PC-9 (cell line): ENCODE data around the gene GTF2IRD1. TPM values are rescaled to one million over a fixed set of nuclear protein-coding genes. Genes with fewer than 3 reads are reported as not detected.

Experiments used
- BruUV-seq: library from RNA; stranded (reverse); fragments of 400-500 nt; replicated peaks from 2 replicates; lab custom pipeline; 2021; lab: Mats Ljungman, UMichigan
- CTCF ChIA-PET: fragments of 300-600 bp; sonication (Branson Sonifier 250); formaldehyde crosslinking; loops from one replicate; lab custom pipeline; 2022; ENCODE audit warnings: antibody characterized with exemption; lab: Charles Lee
- POLR2A ChIA-PET: fragments of 300-600 bp; sonication (Branson Sonifier 250); formaldehyde crosslinking; loops from one replicate; lab custom pipeline; 2022; ENCODE audit warnings: antibody characterized with exemption; ENCODE audit not compliant: unreplicated experiment; lab: Charles Lee
- DNase-seq, 2 experiments: peaks; one replicate each; pipeline versions ENCODE4 v3.0.0 to v3.0.0-alpha.2; 2015 to 2022; ENCODE audit warnings: mixed read lengths in 1 of 2
- H2AFZ ChIP-seq: fragments of 200-600 bp; sonication (generic); 2 replicates; pipeline ENCODE4 v1.8.1; 2017; ENCODE audit warnings: antibody characterized with exemption
- H3F3A ChIP-seq: fragments of 200-600 bp; sonication (generic); 2 replicates; pipeline ENCODE4 v1.8.1; 2017; ENCODE audit warnings: antibody characterized with exemption, mild to moderate bottlenecking, low read depth; ENCODE audit not compliant: insufficient read depth
- H3K27ac ChIP-seq: fragments of 200-600 bp; sonication (generic); 2 replicates; pipeline ENCODE4 v1.6.1; 2016; ENCODE audit warnings: mixed run types
- H3K27me3 ChIP-seq: fragments of 200-600 bp; sonication (generic); 2 replicates; pipeline ENCODE4 v1.6.1; 2016; ENCODE audit warnings: low read depth, mixed run types; ENCODE audit not compliant: insufficient read depth
- H3K36me3 ChIP-seq: fragments of 200-600 bp; sonication (generic); 2 replicates; pipeline ENCODE4 v1.6.1; 2016; ENCODE audit warnings: low read depth, mixed run types
- H3K4me1 ChIP-seq: fragments of 200-600 bp; sonication (generic); replicated peaks from 2 replicates; pipeline ENCODE4 v1.6.1; 2016; ENCODE audit warnings: mixed run types; ENCODE audit not compliant: insufficient read depth
- H3K4me2 ChIP-seq: fragments of 200-600 bp; sonication (generic); 2 replicates; pipeline ENCODE4 v1.6.1; 2017; ENCODE audit warnings: mixed run types
- H3K4me3 ChIP-seq: fragments of 200-600 bp; sonication (generic); 2 replicates; pipeline ENCODE4 v1.6.1; 2016; ENCODE audit warnings: mixed run types
- H3K79me2 ChIP-seq: fragments of 200-600 bp; sonication (generic); 2 replicates; pipeline ENCODE4 v1.6.1; 2017; ENCODE audit warnings: low read depth, mixed run types
- H3K9me2 ChIP-seq: fragments of 200-600 bp; sonication (generic); 2 replicates; pipeline ENCODE4 v1.8.1; 2017; ENCODE audit warnings: mild to moderate bottlenecking; ENCODE audit not compliant: insufficient read depth
- H3K9me3 ChIP-seq: fragments of 200-600 bp; sonication (generic); 2 replicates; pipeline ENCODE4 v1.8.1; 2016; ENCODE audit warnings: low read depth; ENCODE audit not compliant: insufficient read depth
- H4K20me1 ChIP-seq: fragments of 200-600 bp; sonication (generic); 2 replicates; pipeline ENCODE4 v1.8.1; 2017; ENCODE audit not compliant: insufficient read depth
- CTCF ChIP-seq: fragments of 200-600 bp; sonication (generic); conservative IDR thresholded peaks from 2 replicates; pipeline ENCODE4 v1.6.1; 2017; ENCODE audit warnings: mixed run types, antibody characterized with exemption, mild to moderate bottlenecking, moderate library complexity
- EZH2 ChIP-seq: fragments of 200-600 bp; sonication (generic); IDR thresholded peaks from 2 replicates; pipeline ENCODE4 v1.8.0; 2017; ENCODE audit warnings: antibody characterized with exemption, low read depth
- intact Hi-C: fragments of 100-400 bp; cut with micrococcal nuclease; formaldehyde crosslinking; loops from one replicate; pipeline ENCODE4 v1.10.0; 2022; ENCODE audit not compliant: unreplicated experiment
- total RNA-seq: library from RNA; stranded (reverse); gene quantifications from 2 replicates; pipeline ENCODE4 v1.2.3, GENCODE V29; 2021

GTF2IRD1 gene
- total RNA-seq, 1 experiment from 2014 or later: 46.7 TPM

GRCh38 chr7:74481458-74482196, 27.9 kb downstream of the GTF2IRD1 start:
- H2AFZ ChIP-seq: no peak overlapping the region
- H3F3A ChIP-seq: peaks cover 54% of the 10 kb centered on the region; the same call in 1 of the 2 replicates
- ChIA-PET CTCF (no interaction called here), POLR2A (no interaction called here)
- H3K4me3 ChIP-seq: no peak overlapping the region
- H3K79me2 ChIP-seq: peaks cover 38% of the 10 kb centered on the region
- H3K9me2 ChIP-seq: no peaks in the 10 kb centered on the region
- no peaks in the 10 kb centered on the region for H3K36me3 ChIP-seq
- H4K20me1 ChIP-seq: no peaks in the 10 kb centered on the region
- peaks cover 80% of the 10 kb centered on the region for H3K4me1 ChIP-seq
- no TSS peak for BruUV-seq
- H3K27ac ChIP-seq: peak overlapping the region; percentile 81; the same call in 1 of the 2 replicates
- DNase-seq: no peak
- no peaks in the 10 kb centered on the region for H3K27me3 ChIP-seq
- intact Hi-C loops: loop anchor here (2.0 kb wide), 1 partner anchor 29 kb away; the partner anchor contains the start of gene GTF2IRD1
- no peaks in the 10 kb centered on the region for H3K9me3 ChIP-seq
- TF ChIP-seq EZH2 (no peak), CTCF (no peak)
- peak overlapping the region; percentile 19; the same call in 1 of the 2 replicates for H3K4me2 ChIP-seq

- H3K9me2 ChIP-seq: no peaks in the 10 kb centered on the region
- intact Hi-C loops: loop anchor here (2.0 kb wide), 1 partner anchor 29 kb away; the partner anchor contains the start of gene GTF2IRD1
- H3K4me1 ChIP-seq: peaks cover 75% of the 10 kb centered on the region
- H3K79me2 ChIP-seq: peaks cover 42% of the 10 kb centered on the region
- POLR2A ChIA-PET: no interaction called here
- peaks cover 49% of the 10 kb centered on the region; the same call in 1 of the 2 replicates for H3F3A ChIP-seq
- H4K20me1 ChIP-seq: no peaks in the 10 kb centered on the region
- H3K9me3 ChIP-seq: no peaks in the 10 kb centered on the region
- BruUV-seq: TSS peak; percentile 65
- no peak for TF ChIP-seq CTCF
- TF ChIP-seq EZH2: no peak
- H3K36me3 ChIP-seq: no peaks in the 10 kb centered on the region
- H2AFZ ChIP-seq: no peak overlapping the region
- H3K27me3 ChIP-seq: no peaks in the 10 kb centered on the region
- H3K4me3 ChIP-seq: no peak overlapping the region
- CTCF ChIA-PET: no interaction called here
- H3K4me2 ChIP-seq: peak overlapping the region; percentile 75; the same call in 1 of the 2 replicates
- no peak for DNase-seq
- H3K27ac ChIP-seq: peak overlapping the region; percentile 81
These were observed 28.4 kb downstream of the GTF2IRD1 start for GRCh38 chr7:74482197-74482467.

GRCh38 chr7:74482629-74483401, 29.1 kb downstream of the GTF2IRD1 start:
- no peak overlapping the region for H3K4me3 ChIP-seq
- POLR2A ChIA-PET: interaction anchor here (0.7 kb wide), 1 partner anchor 228 kb away, joined by 4 read pairs; no protein-coding TSS in a partner anchor
- peaks cover 42% of the 10 kb centered on the region for H3K79me2 ChIP-seq
- no peaks in the 10 kb centered on the region for H3K9me3 ChIP-seq
- no peaks in the 10 kb centered on the region for H3K27me3 ChIP-seq
- peak overlapping the region; percentile 75 for H3K4me2 ChIP-seq
- no peak for TF ChIP-seq CTCF
- TF ChIP-seq EZH2: no peak
- no peaks in the 10 kb centered on the region for H3K9me2 ChIP-seq
- BruUV-seq: TSS peak; percentile 11
- CTCF ChIA-PET: interaction anchor here (0.6 to 0.9 kb wide), 3 partner anchors 77 to 84 kb away, joined by 3 read pairs; no protein-coding TSS in a partner anchor
- H2AFZ ChIP-seq: no peak overlapping the region
- intact Hi-C loops: loop anchor here (2.0 kb wide), 1 partner anchor 30 kb away; the partner anchor contains the start of gene GTF2IRD1
- peaks cover 68% of the 10 kb centered on the region for H3K4me1 ChIP-seq
- H3F3A ChIP-seq: peaks cover 42% of the 10 kb centered on the region; the same call in 1 of the 2 replicates
- peak; percentile 69 to 70 for DNase-seq
- no peaks in the 10 kb centered on the region for H4K20me1 ChIP-seq
- no peaks in the 10 kb centered on the region for H3K36me3 ChIP-seq
- H3K27ac ChIP-seq: peak overlapping the region; percentile 81
